ENCODE measurements around the gene ZNF608. TPM values are rescaled to one million over a fixed set of nuclear protein-coding genes. Genes with fewer than 3 reads are reported as not detected.

ZNF608 gene
- total RNA-seq, 1 experiment from 2014 or later = 7.3 TPM

- H3K4me1 Mint-ChIP-seq (ENCODE audit: low read depth, unreplicated experiment) = peaks cover 18% of the 10 kb centered on the region
- intact Hi-C loops (cut with micrococcal nuclease; ENCODE audit: unreplicated experiment) = no loop called here
- no peak overlapping the region for H3K27ac Mint-ChIP-seq (ENCODE audit: unreplicated experiment)
- peaks cover 15% of the 10 kb centered on the region for H3K36me3 Mint-ChIP-seq (ENCODE audit: insufficient read depth, unreplicated experiment)
- no peak for DNase-seq
- no peaks in the 10 kb centered on the region for H3K27me3 Mint-ChIP-seq (ENCODE audit: unreplicated experiment)
- no peak overlapping the region for H3K4me3 Mint-ChIP-seq (ENCODE audit: low read depth, unreplicated experiment)
- BruUV-seq (replicated peaks) = no TSS peak
- CTCF ChIA-PET = no interaction called here
- TF ChIP-seq CTCF (IDR thresholded peaks at IDR 0.05; ENCODE audit: unreplicated experiment) = no peak
- H3K9me3 Mint-ChIP-seq (ENCODE audit: low read depth, unreplicated experiment) = no peaks in the 10 kb centered on the region
Observed at GRCh38 chr5:124752854-124753720, 6.6 kb upstream of the ZNF608 start.

- CTCF ChIA-PET = interaction anchor here (0.5 to 1.0 kb wide), 3 partner anchors 10 to 576 kb away, joined by 3 to 6 read pairs (median 4); no protein-coding TSS in a partner anchor
- intact Hi-C loops (cut with micrococcal nuclease; ENCODE audit: unreplicated experiment) = no loop called here
- DNase-seq = no peak
- no peak overlapping the region for H3K27ac Mint-ChIP-seq (ENCODE audit: unreplicated experiment)
- H3K9me3 Mint-ChIP-seq (ENCODE audit: low read depth, unreplicated experiment) = no peaks in the 10 kb centered on the region
- H3K4me3 Mint-ChIP-seq (ENCODE audit: low read depth, unreplicated experiment) = no peak overlapping the region
- TF ChIP-seq CTCF (IDR thresholded peaks at IDR 0.05; ENCODE audit: unreplicated experiment) = no peak
- no TSS peak for BruUV-seq (replicated peaks)
- H3K27me3 Mint-ChIP-seq (ENCODE audit: unreplicated experiment) = no peaks in the 10 kb centered on the region
- H3K36me3 Mint-ChIP-seq (ENCODE audit: insufficient read depth, unreplicated experiment) = peaks cover 35% of the 10 kb centered on the region
- peaks cover 22% of the 10 kb centered on the region for H3K4me1 Mint-ChIP-seq (ENCODE audit: low read depth, unreplicated experiment)
Observed at GRCh38 chr5:124751031-124751430, 4.6 kb upstream of the ZNF608 start.

GRCh38 chr5:124748687-124749594 is 2.5 kb upstream of the ZNF608 start:
- intact Hi-C loops (cut with micrococcal nuclease; ENCODE audit: unreplicated experiment) = loop anchor here (2.0 to 10.0 kb wide), 10 partner anchors 42 to 1086 kb away; no protein-coding TSS in a partner anchor
- Mint-ChIP-seq H3K27me3 (ENCODE audit: unreplicated experiment) (no peaks in the 10 kb centered on the region), H3K27ac (ENCODE audit: unreplicated experiment) (peak overlapping the region; percentile 96), H3K36me3 (ENCODE audit: insufficient read depth, unreplicated experiment) (peaks cover 37% of the 10 kb centered on the region), H3K4me1 (ENCODE audit: low read depth, unreplicated experiment) (peaks cover 26% of the 10 kb centered on the region), H3K9me3 (ENCODE audit: low read depth, unreplicated experiment) (no peaks in the 10 kb centered on the region), H3K4me3 (ENCODE audit: low read depth, unreplicated experiment) (peak overlapping the region; percentile 80)
- BruUV-seq (replicated peaks) = TSS peak; percentile 94
- no peak for TF ChIP-seq CTCF (IDR thresholded peaks at IDR 0.05; ENCODE audit: unreplicated experiment)
- peak; percentile 83 for DNase-seq
- CTCF ChIA-PET = interaction anchor here (0.6 to 1.5 kb wide), 23 partner anchors 8 to 1831 kb away, joined by 3 to 9 read pairs (median 4); no protein-coding TSS in a partner anchor

All from Calu3 (cell line).